Measurements from ENCODE around the gene RHNO1. TPM values are rescaled to one million over a fixed set of nuclear protein-coding genes. Genes with fewer than 3 reads are reported as not detected.
"Not testable (repeated sequence)": the region's sequence is repeated elsewhere in the genome, so short reads cannot be mapped to it uniquely, and the experiment has no call there.

The RHNO1 gene
- total RNA-seq, 6 donors from 2014 or later, result 9.4 to 15.7 (median 12.3) TPM

GRCh38 chr12:2864198-2864597, 12.8 kb upstream of the RHNO1 start:
- no peak overlapping the region for H3K4me3 ChIP-seq
- H3K27ac ChIP-seq, result no peak overlapping the region
- no peaks in the 10 kb centered on the region for H3K36me3 ChIP-seq
- H3K27me3 ChIP-seq, result no peaks in the 10 kb centered on the region
- no peak for DNase-seq
- no peaks in the 10 kb centered on the region for H3K9me3 ChIP-seq
- no peaks in the 10 kb centered on the region for H3K4me1 ChIP-seq
- no peak for ATAC-seq (ENCODE audit: low FRiP score in 2 of 2)
- WGBS, 2 donors, result 97 to 100% methylated on average over 5 to 9 of the region's 9 CpGs
- no peak for TF ChIP-seq POLR2AphosphoS5 (IDR thresholded peaks at IDR 0.05)
- TF ChIP-seq EP300 (IDR thresholded peaks at IDR 0.05), result no peak
- TF ChIP-seq POLR2A (IDR thresholded peaks at IDR 0.05), result no peak
- TF ChIP-seq CTCF (IDR thresholded peaks at IDR 0.05), result no peak

- H3K4me1 ChIP-seq; H3K36me3 ChIP-seq; DNase-seq; H3K27me3 ChIP-seq; H3K27ac ChIP-seq; H3K4me3 ChIP-seq; ATAC-seq (ENCODE audit: low FRiP score in 2 of 2); H3K9me3 ChIP-seq: not testable (repeated sequence)
- 83 to 91% methylated on average over 9 of the region's 9 CpGs for WGBS, 2 donors
Measured at GRCh38 chr12:2868986-2869632, 7.9 kb upstream of the RHNO1 start.

GRCh38 chr12:2876431-2877046, 484 bp upstream of the RHNO1 start:
- Histone ChIP-seq H3K4me1 (peaks cover 19 to 26% (median 21%) of the 10 kb centered on the region in 4 donors), H3K27me3 (no peaks in the 10 kb centered on the region), H3K36me3 (no peaks in the 10 kb centered on the region), H3K9me3 (no peaks in the 10 kb centered on the region), H3K4me3 (peak overlapping the region; percentile 64 to 98 (median 90)), H3K27ac (peak overlapping the region; percentile 91 to 96 (median 94))
- DNase-seq (no peak), ATAC-seq (ENCODE audit: low FRiP score in 2 of 2) (peak; percentile 25 to 59)
- 11 to 22% methylated on average over 7 to 17 of the region's 38 CpGs for WGBS, 2 donors
- no peak for TF ChIP-seq EP300 (IDR thresholded peaks at IDR 0.05)
- no peak for TF ChIP-seq POLR2A (IDR thresholded peaks at IDR 0.05)
- no peak for TF ChIP-seq POLR2AphosphoS5 (IDR thresholded peaks at IDR 0.05)
- TF ChIP-seq CTCF (IDR thresholded peaks at IDR 0.05), result no peak

- no peak for DNase-seq
- Histone ChIP-seq H3K9me3 (no peaks in the 10 kb centered on the region), H3K4me3 (peak overlapping the region in 3 of 4 donors; percentile 64 to 98 (median 92)), H3K27ac (peak overlapping the region; percentile 91 to 96 (median 94)), H3K4me1 (peaks cover 19 to 26% (median 21%) of the 10 kb centered on the region in 4 donors), H3K36me3 (no peaks in the 10 kb centered on the region), H3K27me3 (no peaks in the 10 kb centered on the region)
- no peak for TF ChIP-seq POLR2A (IDR thresholded peaks at IDR 0.05)
- TF ChIP-seq POLR2AphosphoS5 (IDR thresholded peaks at IDR 0.05), result no peak
- no peak for TF ChIP-seq EP300 (IDR thresholded peaks at IDR 0.05)
- no peak for TF ChIP-seq CTCF (IDR thresholded peaks at IDR 0.05)
- WGBS, 2 donors, result 35 to 46% methylated on average over 16 of the region's 16 CpGs
- peak; percentile 24 to 55 for ATAC-seq (ENCODE audit: low FRiP score in 2 of 2)
Measured at GRCh38 chr12:2877953-2878732, 1.1 kb downstream of the RHNO1 start.

GRCh38 chr12:2879853-2880252, 2.8 kb downstream of the RHNO1 start:
- DNase-seq (no peak), ATAC-seq (ENCODE audit: low FRiP score in 2 of 2) (no peak)
- Histone ChIP-seq H3K27me3 (no peaks in the 10 kb centered on the region), H3K27ac (no peak overlapping the region), H3K4me3 (no peak overlapping the region), H3K9me3 (no peaks in the 10 kb centered on the region), H3K36me3 (no peaks in the 10 kb centered on the region), H3K4me1 (peaks cover 19 to 26% (median 21%) of the 10 kb centered on the region in 4 donors)
- WGBS, 2 donors, result 94 to 95% methylated on average over 3 of the region's 3 CpGs
- TF ChIP-seq EP300 (IDR thresholded peaks at IDR 0.05) (no peak), POLR2A (IDR thresholded peaks at IDR 0.05) (no peak), POLR2AphosphoS5 (IDR thresholded peaks at IDR 0.05) (no peak), CTCF (IDR thresholded peaks at IDR 0.05) (no peak)

Data from upper lobe of left lung (tissue), 6 donors.